H1 (cell line): ENCODE data around the gene CETN1. TPM values are rescaled to one million over a fixed set of nuclear protein-coding genes. Genes with fewer than 3 reads are reported as not detected.

Experiments used
- CTCF ChIA-PET: fragments of 300-600 bp; sonication (Branson Sonifier 250); formaldehyde crosslinking; loops from one replicate; lab custom pipeline; 2021; ENCODE audit not compliant: partially characterized antibody; lab: Charles Lee
- POLR2A ChIA-PET: fragments of 300-600 bp; sonication (Branson Sonifier 250); formaldehyde crosslinking; loops from one replicate; lab custom pipeline; 2021; ENCODE audit warnings: inconsistent platforms; ENCODE audit not compliant: partially characterized antibody; lab: Charles Lee
- DNase-seq, 2 experiments: peaks; one replicate each; pipeline versions ENCODE4 v3.0.0 to v3.0.0-alpha.2; 2010 to 2022; ENCODE audit warnings: low spot score in 2 of 2, low read depth in 1 of 2, mixed read lengths in 1 of 2
- FAIRE-seq: peaks from 2 replicates; lab custom pipeline; 2011; peaks lifted over from hg19 to GRCh38; lab: Jason Lieb, UNC
- H2AFZ ChIP-seq: 2 replicates; pipeline ENCODE4 v1.8.1; 2012; ENCODE audit warnings: low read length, inconsistent platforms
- H2AK5ac ChIP-seq: 2 replicates; pipeline ENCODE4 v1.6.1; 2013; ENCODE audit warnings: low read depth, low read length
- H2BK120ac ChIP-seq: replicated peaks from 2 replicates; pipeline ENCODE3; 2013; ENCODE audit warnings: low read depth, low read length, inconsistent platforms
- H2BK12ac ChIP-seq: 2 replicates; pipeline ENCODE4 v1.6.1; 2013; ENCODE audit warnings: low read depth, low read length
- H2BK15ac ChIP-seq: 2 replicates; pipeline ENCODE4 v1.6.1; 2013; ENCODE audit warnings: low read length
- H2BK20ac ChIP-seq: 2 replicates; pipeline ENCODE4 v1.6.1; 2013; ENCODE audit warnings: low read length
- H2BK5ac ChIP-seq: 2 replicates; pipeline ENCODE4 v1.6.1; 2013; ENCODE audit warnings: low read depth, low read length
- H3K14ac ChIP-seq: 2 replicates; pipeline ENCODE4 v1.6.1; 2013; ENCODE audit warnings: inconsistent platforms; ENCODE audit not compliant: insufficient read length
- H3K18ac ChIP-seq: 2 replicates; pipeline ENCODE4 v1.6.1; 2013; ENCODE audit warnings: low read length; ENCODE audit errors: extremely low read depth
- H3K23ac ChIP-seq: 2 replicates; pipeline ENCODE4 v1.6.1; 2013; ENCODE audit warnings: inconsistent platforms; ENCODE audit not compliant: insufficient read length
- H3K23me2 ChIP-seq: 2 replicates; pipeline ENCODE4 v1.6.1; 2013; ENCODE audit warnings: low read depth, low read length
- H3K27ac ChIP-seq: 2 replicates; pipeline ENCODE4 v1.6.1; 2011; ENCODE audit warnings: low read depth, low read length, inconsistent platforms
- H3K27me3 ChIP-seq, 4 experiments: replicated peaks in 1 of 4; 1 replicate in 1 of 4; 2 replicates in 3 of 4; pipeline versions ENCODE4 v1.6.1 to v1.8.1; 2011 to 2013; ENCODE audit warnings: low read length in 3 of 4, mild to moderate bottlenecking in 3 of 4, inconsistent platforms in 2 of 4, mixed read lengths in 2 of 4, moderate library complexity in 1 of 4; ENCODE audit not compliant: control insufficient read depth in 3 of 4, insufficient read depth in 3 of 4; ENCODE audit errors: extremely low read depth in 1 of 4
- H3K36me3 ChIP-seq, 4 experiments: 2 replicates each; pipeline versions ENCODE4 v1.6.1 to v1.8.1; 2011 to 2013; ENCODE audit warnings: mild to moderate bottlenecking in 4 of 4, low read length in 3 of 4, moderate library complexity in 2 of 4, control low read depth in 1 of 4, inconsistent platforms in 1 of 4; ENCODE audit not compliant: insufficient read depth in 4 of 4, control insufficient read depth in 2 of 4
- H3K4ac ChIP-seq: replicated peaks from 2 replicates; pipeline ENCODE3; 2013; ENCODE audit warnings: low read length, low read depth, mixed read lengths, inconsistent platforms; ENCODE audit not compliant: insufficient read length
- H3K4me1 ChIP-seq, 4 experiments: replicated peaks in 1 of 4; 1 replicate in 1 of 4; 2 replicates in 3 of 4; pipeline versions ENCODE4 v1.6.1 to v1.8.1; 2011 to 2013; ENCODE audit warnings: low read length in 3 of 4, inconsistent platforms in 2 of 4, mixed read lengths in 1 of 4; ENCODE audit not compliant: insufficient read depth in 4 of 4, control insufficient read depth in 3 of 4
- H3K4me2 ChIP-seq, 2 experiments: 2 replicates each; pipeline versions ENCODE4 v1.6.1 to v1.8.1; 2011 to 2013; ENCODE audit warnings: low read depth in 2 of 2, low read length in 2 of 2, control low read depth in 1 of 2, inconsistent platforms in 1 of 2, mild to moderate bottlenecking in 1 of 2; ENCODE audit not compliant: insufficient read depth in 1 of 2
- H3K4me3 ChIP-seq, 4 experiments: fragments of 200-600, 300-600 bp in 1 of 4; sonication (generic), shearing (Covaris generic), sonication (Bioruptor Twin) in 1 of 4; 2 replicates each; pipeline versions ENCODE4 v1.5.1 to v1.8.1; 2011 to 2016; ENCODE audit warnings: low read length in 4 of 4, low read depth in 3 of 4, control low read depth in 2 of 4, inconsistent platforms in 2 of 4, mild to moderate bottlenecking in 2 of 4, mixed read lengths in 1 of 4, moderate library complexity in 1 of 4; ENCODE audit not compliant: insufficient read depth in 2 of 4; ENCODE audit errors: extremely low read depth in 1 of 4
- H3K56ac ChIP-seq: replicated peaks from 2 replicates; pipeline ENCODE3; 2013; ENCODE audit warnings: low read depth, mild to moderate bottlenecking, mixed read lengths, low read length, inconsistent platforms; ENCODE audit not compliant: insufficient read length
- H3K79me1 ChIP-seq: 2 replicates; pipeline ENCODE4 v1.6.1; 2013; ENCODE audit warnings: low read depth, low read length, control low read depth
- H3K79me2 ChIP-seq, 2 experiments: 2 replicates each; pipeline versions ENCODE4 v1.6.1 to v1.8.1; 2012 to 2013; ENCODE audit warnings: low read length in 2 of 2, mild to moderate bottlenecking in 2 of 2, inconsistent platforms in 1 of 2; ENCODE audit not compliant: insufficient read depth in 2 of 2, control insufficient read depth in 1 of 2
- H3K9ac ChIP-seq, 4 experiments: replicated peaks in 1 of 4; 1 replicate in 1 of 4; 2 replicates in 3 of 4; pipeline versions ENCODE4 v1.6.1 to v1.8.1; 2011 to 2013; ENCODE audit warnings: low read depth in 3 of 4, low read length in 3 of 4, control low read depth in 2 of 4, mild to moderate bottlenecking in 2 of 4, moderate library complexity in 2 of 4, inconsistent platforms in 1 of 4; ENCODE audit errors: extremely low read depth in 1 of 4
- H3K9me3 ChIP-seq, 2 experiments: 2 replicates each; pipeline versions ENCODE4 v1.6.1 to v1.8.1; 2012 to 2013; ENCODE audit warnings: mild to moderate bottlenecking in 2 of 2, moderate library complexity in 2 of 2, control low read depth in 1 of 2, inconsistent platforms in 1 of 2, low read depth in 1 of 2, low read length in 1 of 2, mixed read lengths in 1 of 2; ENCODE audit not compliant: insufficient read depth in 2 of 2
- H4K20me1 ChIP-seq, 2 experiments: replicated peaks in 1 of 2; 2 replicates each; pipeline versions ENCODE3 to v1.8.1; 2011 to 2013; ENCODE audit warnings: inconsistent platforms in 2 of 2, low read length in 2 of 2, mild to moderate bottlenecking in 1 of 2; ENCODE audit not compliant: insufficient read depth in 2 of 2, control insufficient read depth in 1 of 2
- H4K5ac ChIP-seq: 2 replicates; pipeline ENCODE4 v1.6.1; 2013; ENCODE audit warnings: low read length, low read depth, mixed read lengths, inconsistent platforms; ENCODE audit not compliant: insufficient read length
- H4K8ac ChIP-seq: 2 replicates; pipeline ENCODE4 v1.8.0; 2013; ENCODE audit warnings: mild to moderate bottlenecking, moderate library complexity, low read length, inconsistent platforms; ENCODE audit not compliant: insufficient read depth; ENCODE audit errors: extremely low read depth
- H4K91ac ChIP-seq: replicated peaks from 2 replicates; pipeline ENCODE3; 2013; ENCODE audit warnings: low read length, mixed read lengths, inconsistent platforms; ENCODE audit not compliant: insufficient read length
- BRCA1 ChIP-seq: IDR thresholded peaks from 2 replicates; pipeline ENCODE4 v1.6.1; 2012; ENCODE audit warnings: low read depth, low read length, improper control_type of control experiment
- CHD2 ChIP-seq: IDR thresholded peaks from 2 replicates; pipeline ENCODE4 v1.6.1; 2012; ENCODE audit warnings: low read length, improper control_type of control experiment
- EP300 ChIP-seq, 2 experiments: IDR thresholded peaks; 1 replicate in 1 of 2; 2 replicates in 1 of 2; pipeline ENCODE4 v1.6.1; 2011 to 2012; ENCODE audit warnings: low read depth in 2 of 2, low read length in 2 of 2, mild to moderate bottlenecking in 2 of 2, borderline replicate concordance in 1 of 2, inconsistent platforms in 1 of 2, moderate library complexity in 1 of 2
- FOSL1 ChIP-seq: IDR thresholded peaks from 2 replicates; pipeline ENCODE4 v1.6.1; 2011; ENCODE audit warnings: mild to moderate bottlenecking, low read depth, low read length, moderate library complexity; ENCODE audit not compliant: insufficient read depth
- KDM5A ChIP-seq: fragments of 200-600 bp; IDR thresholded peaks from 2 replicates; pipeline ENCODE4 v1.7.1; 2012; ENCODE audit warnings: mild to moderate bottlenecking, low read length, inconsistent platforms, mixed read lengths
- NANOG ChIP-seq: IDR thresholded peaks from 2 replicates; pipeline ENCODE4 v1.6.1; 2011; ENCODE audit warnings: low read length, low read depth, mild to moderate bottlenecking, inconsistent platforms; ENCODE audit not compliant: insufficient read depth, poor library complexity, severe bottlenecking
- RFX5 ChIP-seq: IDR thresholded peaks from 2 replicates; pipeline ENCODE4 v1.6.1; 2011; ENCODE audit warnings: low read depth, low read length, improper control_type of control experiment, borderline replicate concordance
- SP1 ChIP-seq: IDR thresholded peaks from 2 replicates; pipeline ENCODE4 v1.6.1; 2011; ENCODE audit warnings: low read depth, low read length
- SRF ChIP-seq: IDR thresholded peaks from 2 replicates; pipeline ENCODE4 v1.6.1; 2011; ENCODE audit warnings: mild to moderate bottlenecking, low read depth, low read length, moderate library complexity
- TCF12 ChIP-seq: IDR thresholded peaks from 2 replicates; pipeline ENCODE4 v1.6.1; 2011; ENCODE audit warnings: low read depth, mild to moderate bottlenecking, low read length
- WGBS, 2 experiments: shearing (Covaris generic) in 1 of 2; methylation state at CpG; one replicate each; pipeline versions ENCODE4 v1.1.6 to v1.1.7; 2013 to 2015; ENCODE audit warnings: low lambda C conversion rate in 2 of 2, mixed read lengths in 2 of 2, inconsistent platforms in 1 of 2, low coverage in 1 of 2, missing lambda C conversion rate in 1 of 2; ENCODE audit not compliant: insufficient replicate concordance in 2 of 2, insufficient coverage in 1 of 2, insufficient read length in 1 of 2; ENCODE audit errors: extremely low coverage in 1 of 2, missing lambda C conversion rate in 1 of 2; 5-methylcytosine and 5-hydroxymethylcytosine counted together
- polyA plus RNA-seq, 7 experiments: library from polyadenylated mRNA; depleted of rRNA in 3 of 7; stranded (reverse) in 5 of 7; unstranded in 2 of 7; fragments of >200 nt in 5 of 7; fragments of 200-250 nt in 2 of 7; gene quantifications; 1 replicate in 5 of 7; 2 replicates in 1 of 7; 4 replicates in 1 of 7; pipeline versions ENCODE4 v1.2.1 to v1.2.3, GENCODE V29; 2011 to 2013; ENCODE audit warnings: missing spikeins in 2 of 7, mixed read lengths in 2 of 7
- total RNA-seq: library from RNA; stranded (reverse); fragmentation: NEBNext Ultra II Directional; extraction: Animal tissue kit (Norgen Biotek cat#: 25700); gene quantifications from 2 replicates; pipeline ENCODE4 v1.2.1, GENCODE V29; 2021
- TF ChIP-seq, protein P1 (sequence below): IDR thresholded peaks from 2 replicates; pipeline ENCODE4 v1.6.1; 2011; ENCODE audit warnings: low read depth, mild to moderate bottlenecking, low read length; ENCODE audit not compliant: insufficient read depth
- TF ChIP-seq, protein P2 (sequence below): IDR thresholded peaks from 2 replicates; pipeline ENCODE4 v1.6.1; 2011; ENCODE audit warnings: low read length, improper control_type of control experiment

CETN1 gene
- total and polyA plus RNA-seq, 2 of the 8 experiments (the other 6 are each of a cell fraction or from before 2014, with no cell fraction given) = not detected

DNA sequence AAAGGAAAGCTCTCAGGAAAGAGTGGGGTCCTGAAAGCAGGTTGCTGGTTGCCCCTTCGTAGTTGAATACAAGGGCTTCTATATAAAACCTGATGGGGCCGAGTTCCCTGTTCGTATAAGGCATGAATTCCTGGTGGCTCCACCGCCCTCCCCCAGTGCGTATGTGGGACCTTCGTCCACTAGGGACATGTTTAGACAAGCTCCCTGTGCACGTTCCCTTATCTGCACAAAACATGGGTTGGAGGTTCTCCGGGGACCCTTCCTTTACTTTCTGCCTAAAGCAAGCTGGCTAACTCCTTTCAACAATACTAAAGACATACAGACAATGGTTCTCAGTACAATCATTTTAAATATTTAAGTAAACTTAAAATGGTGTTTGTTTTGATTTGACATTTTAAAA, 24.6 kb downstream of the CETN1 start:
- Histone ChIP-seq H2BK120ac (no peak overlapping the region), H3K4ac (no peak overlapping the region), H3K4me1 (no peaks in the 10 kb centered on the region), H2AK5ac (no peak overlapping the region), H4K8ac (no peak overlapping the region), H2BK5ac (no peak overlapping the region), H3K27ac (no peak overlapping the region), H3K79me2 (no peaks in the 10 kb centered on the region), H3K36me3 (no peaks in the 10 kb centered on the region), H3K4me3 (no peak overlapping the region), H3K9me3 (no peaks in the 10 kb centered on the region), H4K91ac (no peak overlapping the region), H3K14ac (no peak overlapping the region), H4K5ac (no peak overlapping the region), H2AFZ (peak overlapping the region; percentile 17; the same call in 1 of the 2 replicates), H3K23me2 (no peaks in the 10 kb centered on the region), H3K4me2 (no peak overlapping the region), H3K79me1 (no peaks in the 10 kb centered on the region), H2BK15ac (no peak overlapping the region), H3K18ac (no peak overlapping the region), H3K56ac (no peak overlapping the region), H4K20me1 (no peaks in the 10 kb centered on the region), H3K9ac (no peak overlapping the region), H2BK20ac (no peak overlapping the region), H3K23ac (no peak overlapping the region), H2BK12ac (no peak overlapping the region), H3K27me3 (no peaks in the 10 kb centered on the region)
- ChIA-PET CTCF (interaction anchor here (0.9 to 4.1 kb wide), 5 partner anchors 11 to 108 kb away, joined by 3 to 29 read pairs (median 4); no protein-coding TSS in a partner anchor), POLR2A (interaction anchor here (0.5 kb wide), 1 partner anchor 18 kb away, joined by 4 read pairs; no protein-coding TSS in a partner anchor)
- FAIRE-seq = no peak
- no peak for DNase-seq
- WGBS, 2 experiments = 91% methylated on average over 8 of the region's 8 CpGs; no CpG with 5 or more reads in 1 of the 2 experiments
- TF ChIP-seq NANOG (no peak), TCF12 (no peak), EP300 (IDR thresholded peaks at IDR 0.05; ENCODE audit: borderline replicate concordance in 1 of 2, low read depth in 2 of 2, low read length in 2 of 2) (no peak), KDM5A (no peak), SRF (no peak), CHD2 (no peak), RFX5 (no peak), SP1 (no peak), BRCA1 (no peak), FOSL1 (no peak)
- TF ChIP-seq, protein P1, sequence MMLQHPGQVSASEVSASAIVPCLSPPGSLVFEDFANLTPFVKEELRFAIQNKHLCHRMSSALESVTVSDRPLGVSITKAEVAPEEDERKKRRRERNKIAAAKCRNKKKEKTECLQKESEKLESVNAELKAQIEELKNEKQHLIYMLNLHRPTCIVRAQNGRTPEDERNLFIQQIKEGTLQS = no peak
- TF ChIP-seq, protein P2, sequence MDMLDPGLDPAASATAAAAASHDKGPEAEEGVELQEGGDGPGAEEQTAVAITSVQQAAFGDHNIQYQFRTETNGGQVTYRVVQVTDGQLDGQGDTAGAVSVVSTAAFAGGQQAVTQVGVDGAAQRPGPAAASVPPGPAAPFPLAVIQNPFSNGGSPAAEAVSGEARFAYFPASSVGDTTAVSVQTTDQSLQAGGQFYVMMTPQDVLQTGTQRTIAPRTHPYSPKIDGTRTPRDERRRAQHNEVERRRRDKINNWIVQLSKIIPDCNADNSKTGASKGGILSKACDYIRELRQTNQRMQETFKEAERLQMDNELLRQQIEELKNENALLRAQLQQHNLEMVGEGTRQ = no peak
